PC-3 (cell line): ENCODE results near the gene ACTN4. TPM values are rescaled to one million over a fixed set of nuclear protein-coding genes. Genes with fewer than 3 reads are reported as not detected.

Experiments
- ATAC-seq: fragments of 200-7000 bp; cut with Tn5 transposase; 2 replicates; pipeline ENCODE4 v1.9.1; 2020; ENCODE audit warnings: mild to moderate bottlenecking, moderate library complexity
- BruUV-seq: library from RNA; stranded (reverse); fragments of 400-500 nt; replicated peaks from 2 replicates; lab custom pipeline; 2021; lab: Mats Ljungman, UMichigan
- CTCF ChIA-PET: fragments of 300-600 bp; sonication (Branson Sonifier 250); formaldehyde crosslinking; loops from one replicate; lab custom pipeline; 2022; ENCODE audit warnings: antibody characterized with exemption; lab: Charles Lee
- POLR2A ChIA-PET: fragments of 300-600 bp; sonication (Branson Sonifier 250); formaldehyde crosslinking; loops from one replicate; lab custom pipeline; 2022; ENCODE audit warnings: antibody characterized with exemption; ENCODE audit not compliant: unreplicated experiment; lab: Charles Lee
- DNase-seq: peaks from one replicate; pipeline ENCODE4 v3.0.0-alpha.2; 2015
- H2AFZ ChIP-seq: fragments of 300-600 bp; sonication (generic); 2 replicates; pipeline ENCODE4 v1.6.0; 2016; ENCODE audit warnings: antibody characterized with exemption, low read length
- H3F3A ChIP-seq: fragments of 300-600 bp; sonication (generic); one replicate; pipeline ENCODE4 v1.6.0; 2017; ENCODE audit warnings: antibody characterized with exemption, low read length, control low read depth, mild to moderate bottlenecking; ENCODE audit not compliant: unreplicated experiment
- H3K27ac ChIP-seq: fragments of 300-600 bp; sonication (generic); 2 replicates; pipeline ENCODE4 v1.5.1; 2016; ENCODE audit warnings: mild to moderate bottlenecking, low read length
- H3K27me3 ChIP-seq: fragments of 300-600 bp; sonication (generic); 2 replicates; pipeline ENCODE4 v1.6.1; 2016; ENCODE audit warnings: low read length, mixed read lengths
- H3K36me3 ChIP-seq: fragments of 300-600 bp; sonication (generic); 2 replicates; pipeline ENCODE4 v1.6.1; 2016; ENCODE audit warnings: low read depth, mixed run types, low read length, mixed read lengths
- H3K4me1 ChIP-seq: fragments of 300-600 bp; sonication (generic); 2 replicates; pipeline ENCODE4 v1.5.1; 2016; ENCODE audit warnings: low read length; ENCODE audit not compliant: insufficient read depth
- H3K4me2 ChIP-seq: fragments of 300-600 bp; sonication (generic); 2 replicates; pipeline ENCODE4 v1.6.0; 2016; ENCODE audit warnings: low read length
- H3K4me3 ChIP-seq: fragments of 300-600 bp; sonication (generic); 2 replicates; pipeline ENCODE4 v1.5.1; 2016; ENCODE audit warnings: mild to moderate bottlenecking, low read length, mixed read lengths
- H3K79me2 ChIP-seq: fragments of 300-600 bp; sonication (generic); 2 replicates; pipeline ENCODE4 v1.6.1; 2017; ENCODE audit warnings: low read length, mixed read lengths
- H3K9ac ChIP-seq: fragments of 300-600 bp; sonication (generic); 2 replicates; pipeline ENCODE4 v1.6.0; 2016; ENCODE audit warnings: mild to moderate bottlenecking, low read length
- H3K9me2 ChIP-seq: fragments of 300-600 bp; sonication (generic); replicated peaks from 2 replicates; pipeline ENCODE4 v1.6.1; 2016; ENCODE audit warnings: mixed run types, low read length, mixed read lengths
- H3K9me3 ChIP-seq: fragments of 300-600 bp; sonication (generic); 2 replicates; pipeline ENCODE4 v1.6.1; 2016; ENCODE audit warnings: low read length, mixed read lengths
- H4K20me1 ChIP-seq: fragments of 300-600 bp; sonication (generic); 2 replicates; pipeline ENCODE4 v1.6.1; 2016; ENCODE audit warnings: low read length, mixed read lengths
- CTCF ChIP-seq: fragments of 300-600 bp; sonication (generic); conservative IDR thresholded peaks from 2 replicates; pipeline ENCODE4 v1.5.1; 2017; ENCODE audit warnings: antibody characterized with exemption, low read depth, mild to moderate bottlenecking, low read length
- EZH2 ChIP-seq: fragments of 300-600 bp; sonication (generic); IDR thresholded peaks from one replicate; pipeline ENCODE4 v1.6.1; 2017; ENCODE audit warnings: antibody characterized with exemption, mild to moderate bottlenecking, low read length; ENCODE audit not compliant: unreplicated experiment
- EZH2phosphoT487 ChIP-seq: fragments of 300-600 bp; sonication (generic); IDR thresholded peaks from 2 replicates; pipeline ENCODE4 v1.6.1; 2018; ENCODE audit warnings: mild to moderate bottlenecking, antibody characterized with exemption, low read length, borderline replicate concordance
- intact Hi-C: fragments of 100-400 bp; cut with micrococcal nuclease; formaldehyde crosslinking; loops from 2 replicates; pipeline ENCODE4 v1.9.0; 2023
- total RNA-seq: library from RNA; depleted of rRNA; stranded (reverse); fragments of >200 nt; gene quantifications from 2 replicates; pipeline ENCODE4 v1.2.3, GENCODE V29; 2014

Gene ACTN4
- total RNA-seq, 1 experiment from 2014 or later, result 397 TPM

DNA sequence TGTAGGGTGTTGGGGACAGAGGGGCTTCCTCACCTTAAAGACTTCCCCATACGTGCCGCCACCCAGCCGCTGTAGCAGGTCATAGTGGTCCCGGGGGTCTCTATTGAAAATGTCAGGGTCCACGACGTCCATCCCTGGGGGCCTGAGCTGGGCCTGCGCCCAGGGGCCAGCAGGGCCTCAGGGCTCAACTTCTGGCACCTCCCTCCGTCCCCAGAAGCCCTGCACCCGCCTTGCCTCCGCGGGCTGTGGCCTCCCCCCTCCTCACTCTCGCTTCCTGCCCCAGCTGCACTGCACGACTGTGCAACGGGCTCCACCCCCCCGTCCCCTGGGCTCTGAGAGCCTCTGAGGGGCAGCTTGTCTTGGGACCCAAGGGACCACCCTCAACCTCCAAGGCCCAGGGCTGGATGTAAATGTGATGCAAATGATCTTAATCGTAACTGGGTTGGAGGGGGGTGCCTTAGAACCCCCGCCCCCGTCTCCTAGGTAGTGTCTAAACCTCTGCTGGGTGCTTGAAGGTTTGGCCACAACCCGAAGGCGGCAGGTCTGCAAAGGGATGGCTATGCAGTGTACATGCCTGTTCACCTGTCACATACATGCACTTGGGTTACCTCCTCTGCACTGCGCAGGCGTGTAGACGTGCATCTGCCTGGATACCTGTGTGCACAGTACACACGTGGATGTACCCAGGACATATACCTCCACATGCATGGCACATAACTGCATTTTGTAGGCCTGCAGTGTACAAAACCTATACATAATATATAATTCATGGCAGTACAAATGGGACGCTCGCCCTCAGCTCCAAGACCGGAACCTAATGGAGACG is 29.5 kb upstream of the ACTN4 start, which contains the start of gene MAP4K1:
Gene MAP4K1, minus strand, starts transcription at position 190 of the 826 bp plus-strand sequence. Its CDS starts 58 bp downstream, at position 132.
- Histone ChIP-seq H3K9me3 (no peaks in the 10 kb centered on the region), H3F3A (no peaks in the 10 kb centered on the region), H3K9me2 (no peaks in the 10 kb centered on the region), H3K4me2 (peak within 1 kb of the TSS; percentile 88), H3K79me2 (peaks cover 24% of the 10 kb centered on the region), H3K27ac (peak within 1 kb of the TSS; percentile 46; the same call in 1 of the 2 replicates), H3K4me3 (peak within 1 kb of the TSS; percentile 92), H3K4me1 (peaks cover 14% of the 10 kb centered on the region), H3K36me3 (no peaks in the 10 kb centered on the region; the same call in 1 of the 2 replicates), H3K27me3 (no peaks in the 10 kb centered on the region), H3K9ac (peak within 1 kb of the TSS; percentile 98), H2AFZ (peak within 1 kb of the TSS; percentile 86), H4K20me1 (no peaks in the 10 kb centered on the region)
- ATAC-seq, result peak; percentile 25
- no peak for DNase-seq
- TF ChIP-seq EZH2phosphoT487 (no peak), CTCF (no peak), EZH2 (no peak)
- intact Hi-C loops, result no loop called here
- ChIA-PET POLR2A (interaction anchor here (0.6 kb wide), 1 partner anchor 198 kb away, joined by 3 read pairs; no protein-coding TSS in a partner anchor), CTCF (interaction anchor here (1.2 to 1.9 kb wide), 2 partner anchors 17 to 215 kb away, joined by 7 to 17 read pairs; partner anchors contain the start of gene FAM98C)
- BruUV-seq, result TSS peak; percentile 86

GRCh38 chr19:38618590-38619360 is 28.7 kb upstream of the ACTN4 start, which contains the start of gene EIF3K:
Gene EIF3K, plus strand, starts transcription at chr19:38619188. Its CDS starts 81 bp downstream, at chr19:38619269.
- TF ChIP-seq EZH2 (no peak), EZH2phosphoT487 (no peak), CTCF (no peak)
- CTCF ChIA-PET, result interaction anchor here (1.2 to 1.9 kb wide), 2 partner anchors 16 to 216 kb away, joined by 7 to 17 read pairs; partner anchors contain the start of gene FAM98C
- H3K9ac ChIP-seq, result peak within 1 kb of the TSS; percentile 98
- peak within 1 kb of the TSS; percentile 86 for H2AFZ ChIP-seq
- no peaks in the 10 kb centered on the region for H3K9me3 ChIP-seq
- peak within 1 kb of the TSS; percentile 92 for H3K4me3 ChIP-seq
- intact Hi-C loops, result no loop called here
- peaks cover 24% of the 10 kb centered on the region for H3K79me2 ChIP-seq
- H3K4me2 ChIP-seq, result peak within 1 kb of the TSS; percentile 99
- DNase-seq (peak; percentile 98), ATAC-seq (peak; percentile 92)
- POLR2A ChIA-PET, result interaction anchor here (0.6 to 1.0 kb wide), 5 partner anchors 9 to 312 kb away, joined by 3 to 12 read pairs (median 3); partner anchors contain the start of genes MRPS12 and SARS2
- H3K4me1 ChIP-seq, result peaks cover 14% of the 10 kb centered on the region
- H3K27ac ChIP-seq, result peak within 1 kb of the TSS; percentile 62
- H3K27me3 ChIP-seq, result no peaks in the 10 kb centered on the region
- H3K36me3 ChIP-seq, result no peaks in the 10 kb centered on the region; the same call in 1 of the 2 replicates
- no TSS peak for BruUV-seq
- no peaks in the 10 kb centered on the region for H3F3A ChIP-seq
- no peaks in the 10 kb centered on the region for H4K20me1 ChIP-seq
- H3K9me2 ChIP-seq, result no peaks in the 10 kb centered on the region
